GM12878 (cell line): ENCODE results near the gene PJA2.

ENCODE experiments used
- CEBPB ChIP-seq, 2 experiments: fragments of 150-350 bp in 1 of 2; IDR thresholded peaks; 2 replicates each; pipeline ENCODE4 v1.6.1; 2012 to 2014; ENCODE audit warnings: low read depth in 2 of 2, low read length in 2 of 2, borderline replicate concordance in 1 of 2, inconsistent platforms in 1 of 2
- CHD2 ChIP-seq: IDR thresholded peaks from 2 replicates; pipeline ENCODE4 v1.6.1; 2011; ENCODE audit warnings: low read depth, low read length, improper control_type of control experiment, borderline replicate concordance
- CTCF ChIP-seq, 3 experiments: IDR thresholded peaks in 2 of 3; conservative IDR thresholded peaks in 1 of 3; 2 replicates each; pipeline ENCODE4 v1.5.1; 2011; ENCODE audit warnings: low read depth in 3 of 3, low read length in 3 of 3, mild to moderate bottlenecking in 3 of 3, control low read depth in 2 of 3, moderate library complexity in 2 of 3, inconsistent platforms in 1 of 3, mixed read lengths in 1 of 3; ENCODE audit not compliant: control insufficient read depth in 2 of 3, insufficient read depth in 1 of 3; ENCODE audit errors: extremely low read depth in 1 of 3
- MLLT1 ChIP-seq: fragments of 450-650 bp; IDR thresholded peaks from 2 replicates; pipeline ENCODE4 v1.6.1; 2016; ENCODE audit warnings: mild to moderate bottlenecking
- ZSCAN29 ChIP-seq: fragments of 450-650 bp; IDR thresholded peaks from 2 replicates; pipeline ENCODE4 v1.6.1; 2017; ENCODE audit warnings: mild to moderate bottlenecking, moderate library complexity

- TF ChIP-seq MLLT1: no peak
- no peak for TF ChIP-seq CTCF (IDR thresholded peaks at IDR 0.05 in 2 of 3, conservative IDR thresholded peaks at IDR 0.05 in 1 of 3; ENCODE audit: control insufficient read depth in 2 of 3, extremely low read depth in 1 of 3, insufficient read depth in 1 of 3, low read depth in 3 of 3, low read length in 3 of 3)
- TF ChIP-seq ZSCAN29: no peak
- TF ChIP-seq CEBPB (IDR thresholded peaks at IDR 0.05; ENCODE audit: borderline replicate concordance in 1 of 2, low read depth in 2 of 2, low read length in 2 of 2): no peak
- TF ChIP-seq CHD2: no peak
Measured at GRCh38 chr5:109322694-109323093, 87.1 kb downstream of the PJA2 start.
